Ectodermal cell (in vitro differentiated cells): Measurements from ENCODE around the gene SEMA3F.
A peak's percentile ranks its signal among the peaks of the same experiment; 100 is the strongest.

Experiments
- H3K27ac ChIP-seq: 2 replicates; pipeline ENCODE4 v1.7.0; 2013; ENCODE audit warnings: mild to moderate bottlenecking, low read depth, low read length; ENCODE audit not compliant: insufficient read depth, poor library complexity, severe bottlenecking
- H3K27me3 ChIP-seq: 2 replicates; pipeline ENCODE4 v1.7.0; 2013; ENCODE audit warnings: mild to moderate bottlenecking, low read length; ENCODE audit not compliant: insufficient read depth, control insufficient read depth, poor library complexity, severe bottlenecking
- H3K36me3 ChIP-seq: one replicate; pipeline ENCODE4 v1.7.0; 2013; ENCODE audit warnings: low read length; ENCODE audit not compliant: control insufficient read depth, insufficient read depth
- H3K4me1 ChIP-seq: one replicate; pipeline ENCODE4 v1.7.0; 2013; ENCODE audit warnings: low read length; ENCODE audit not compliant: control insufficient read depth, insufficient read depth
- H3K4me3 ChIP-seq: 2 replicates; pipeline ENCODE4 v1.7.0; 2013; ENCODE audit warnings: low read depth, low read length, control low read depth; ENCODE audit not compliant: insufficient read depth
- H3K9me3 ChIP-seq: 2 replicates; pipeline ENCODE4 v1.7.0; 2013; ENCODE audit warnings: mild to moderate bottlenecking, low read length, moderate library complexity; ENCODE audit not compliant: control insufficient read depth
- WGBS, 2 experiments: methylation state at CpG; one replicate each; pipeline ENCODE4 v1.1.7; 2013; ENCODE audit warnings: missing lambda C conversion rate in 2 of 2; 5-methylcytosine and 5-hydroxymethylcytosine counted together

Gene SEMA3F

GRCh38 chr3:50140990-50141389 lies 14.1 kb upstream of the SEMA3F start:
- Histone ChIP-seq H3K4me3 (no peak overlapping the region), H3K9me3 (no peaks in the 10 kb centered on the region), H3K27ac (no peak overlapping the region), H3K27me3 (no peaks in the 10 kb centered on the region), H3K36me3 (no peaks in the 10 kb centered on the region), H3K4me1 (peaks cover 36% of the 10 kb centered on the region)
- WGBS, 2 experiments: 95 to 96% methylated on average over 12 of the region's 12 CpGs

GRCh38 chr3:50146316-50146901 lies 8.7 kb upstream of the SEMA3F start:
- no peak overlapping the region for H3K27ac ChIP-seq
- no peaks in the 10 kb centered on the region for H3K27me3 ChIP-seq
- H3K36me3 ChIP-seq: no peaks in the 10 kb centered on the region
- no peak overlapping the region for H3K4me3 ChIP-seq
- peaks cover 30% of the 10 kb centered on the region for H3K4me1 ChIP-seq
- 90 to 92% methylated on average over 3 of the region's 3 CpGs for WGBS, 2 experiments
- H3K9me3 ChIP-seq: no peaks in the 10 kb centered on the region

GRCh38 chr3:50147016-50147415 lies 8.1 kb upstream of the SEMA3F start:
- H3K27ac ChIP-seq: no peak overlapping the region
- no peaks in the 10 kb centered on the region for H3K27me3 ChIP-seq
- no peak overlapping the region for H3K4me3 ChIP-seq
- whole genome bisulfite sequencing, 2 experiments: 95 to 96% methylated on average over 7 of the region's 7 CpGs
- H3K9me3 ChIP-seq: no peaks in the 10 kb centered on the region
- H3K36me3 ChIP-seq: no peaks in the 10 kb centered on the region
- H3K4me1 ChIP-seq: peaks cover 32% of the 10 kb centered on the region

GRCh38 chr3:50147447-50147846 lies 7.7 kb upstream of the SEMA3F start:
- no peaks in the 10 kb centered on the region for H3K9me3 ChIP-seq
- H3K4me3 ChIP-seq: no peak overlapping the region
- H3K27me3 ChIP-seq: no peaks in the 10 kb centered on the region
- peaks cover 32% of the 10 kb centered on the region for H3K4me1 ChIP-seq
- no peaks in the 10 kb centered on the region for H3K36me3 ChIP-seq
- no peak overlapping the region for H3K27ac ChIP-seq
- 90 to 94% methylated on average over 2 of the region's 2 CpGs for WGBS, 2 experiments

- peaks cover 32% of the 10 kb centered on the region for H3K4me1 ChIP-seq
- WGBS, 2 experiments: 78 to 87% methylated on average over 6 of the region's 6 CpGs
- H3K36me3 ChIP-seq: no peaks in the 10 kb centered on the region
- no peak overlapping the region for H3K4me3 ChIP-seq
- no peaks in the 10 kb centered on the region for H3K27me3 ChIP-seq
- H3K27ac ChIP-seq: no peak overlapping the region
- no peaks in the 10 kb centered on the region for H3K9me3 ChIP-seq
These were observed 7.3 kb upstream of the SEMA3F start for GRCh38 chr3:50147861-50148260.

GRCh38 chr3:50150404-50150750 lies 4.7 kb upstream of the SEMA3F start:
- Histone ChIP-seq H3K27me3 (peaks cover 19% of the 10 kb centered on the region), H3K4me1 (peaks cover 37% of the 10 kb centered on the region), H3K9me3 (no peaks in the 10 kb centered on the region), H3K27ac (peak overlapping the region; percentile 36), H3K36me3 (no peaks in the 10 kb centered on the region), H3K4me3 (no peak overlapping the region)
- WGBS, 2 experiments: 78 to 91% methylated on average over 1 of the region's 1 CpG

- H3K27ac ChIP-seq: peak overlapping the region; percentile 36
- no peak overlapping the region for H3K4me3 ChIP-seq
- peaks cover 26% of the 10 kb centered on the region for H3K27me3 ChIP-seq
- no peaks in the 10 kb centered on the region for H3K9me3 ChIP-seq
- WGBS, 2 experiments: 37 to 49% methylated on average over 16 to 18 of the region's 18 CpGs
- H3K36me3 ChIP-seq: no peaks in the 10 kb centered on the region
- H3K4me1 ChIP-seq: peaks cover 37% of the 10 kb centered on the region
These were observed 4.0 kb upstream of the SEMA3F start for GRCh38 chr3:50150863-50151686.

DNA sequence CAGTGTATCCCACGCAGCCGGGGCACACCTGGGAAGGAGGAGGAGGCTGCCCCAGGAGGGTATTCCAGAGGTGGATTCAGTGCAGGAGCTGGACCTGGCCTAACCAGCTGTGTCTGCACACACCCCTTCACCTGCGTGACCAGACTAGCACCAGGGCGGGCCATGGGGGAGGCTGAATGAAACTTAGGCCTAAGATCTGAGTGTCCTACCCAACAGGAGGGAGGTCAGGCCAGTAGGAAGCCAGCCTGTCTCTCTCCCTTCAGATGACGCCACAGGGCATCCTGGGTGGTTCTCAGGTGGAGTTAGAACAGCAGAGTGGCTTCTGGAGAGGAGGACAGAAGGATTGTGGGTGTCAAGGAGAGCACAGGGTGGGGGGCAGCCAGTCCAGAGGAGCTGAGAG lies 3.4 kb upstream of the SEMA3F start:
- Histone ChIP-seq H3K4me1 (peaks cover 36% of the 10 kb centered on the region), H3K9me3 (no peaks in the 10 kb centered on the region), H3K27ac (no peak overlapping the region), H3K36me3 (no peaks in the 10 kb centered on the region), H3K27me3 (peaks cover 33% of the 10 kb centered on the region), H3K4me3 (no peak overlapping the region)
- WGBS, 2 experiments: 69 to 73% methylated on average over 5 of the region's 5 CpGs

DNA sequence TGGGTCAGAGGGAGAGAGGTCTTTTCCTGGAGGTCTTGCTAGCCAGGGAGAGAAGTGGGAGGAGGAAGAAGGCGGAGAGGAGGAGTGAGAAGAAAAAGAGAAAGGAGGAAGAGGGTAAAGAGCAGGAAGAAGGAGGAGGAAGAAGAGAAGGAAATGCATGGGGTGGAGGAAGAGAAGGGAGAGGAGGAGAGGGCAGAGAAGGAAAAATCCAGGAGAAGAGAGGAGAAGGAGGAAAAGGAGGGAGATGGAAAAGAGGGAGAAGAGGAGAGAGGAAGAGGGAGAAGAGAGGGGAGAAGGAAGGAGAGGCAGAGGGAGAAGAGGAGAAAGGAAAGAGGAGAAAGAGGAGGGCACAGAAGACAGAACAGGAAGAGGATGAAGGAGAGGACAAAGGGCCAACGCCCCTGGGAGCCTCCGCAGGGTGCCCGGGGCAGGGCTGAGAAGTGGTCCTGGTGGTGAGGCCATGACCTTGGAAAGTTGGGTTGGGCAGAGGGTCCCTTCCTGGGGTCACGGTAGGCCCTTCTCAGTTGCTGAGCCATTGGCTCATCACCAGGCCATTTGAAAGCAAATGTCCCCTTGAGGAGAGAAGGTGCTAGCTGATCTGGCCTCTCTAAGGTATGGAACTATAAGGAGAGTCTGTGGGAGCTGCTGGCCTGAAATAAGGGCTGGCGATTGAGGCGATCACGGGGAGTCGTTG lies 1.2 kb upstream of the SEMA3F start:
- 53 to 54% methylated on average over 9 of the region's 9 CpGs for WGBS, 2 experiments
- peak overlapping the region; percentile 68 for H3K4me3 ChIP-seq
- no peak overlapping the region for H3K27ac ChIP-seq
- H3K27me3 ChIP-seq: peaks cover 33% of the 10 kb centered on the region
- H3K36me3 ChIP-seq: no peaks in the 10 kb centered on the region
- H3K9me3 ChIP-seq: no peaks in the 10 kb centered on the region
- peaks cover 49% of the 10 kb centered on the region for H3K4me1 ChIP-seq

DNA sequence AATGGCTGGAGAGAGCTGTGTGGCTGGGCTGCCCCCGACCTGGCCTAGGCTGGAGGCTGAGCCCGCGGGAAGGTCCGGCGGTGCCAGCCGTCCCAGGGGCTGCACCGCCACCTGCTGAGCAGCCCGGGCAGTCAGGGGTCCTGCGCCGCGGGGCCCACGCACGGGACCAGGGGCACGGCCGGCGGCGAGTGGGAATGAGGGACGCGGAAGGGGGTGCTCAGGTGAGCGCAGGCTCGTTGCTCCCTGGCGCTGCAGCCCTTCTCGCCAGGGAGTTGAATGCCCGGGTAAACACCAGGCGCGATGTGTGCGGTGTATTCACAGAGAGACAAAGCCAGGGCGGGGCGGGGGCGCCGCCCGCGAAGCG lies 666 bp upstream of the SEMA3F start:
- peaks cover 33% of the 10 kb centered on the region for H3K27me3 ChIP-seq
- peak overlapping the region; percentile 68 for H3K4me3 ChIP-seq
- H3K9me3 ChIP-seq: no peaks in the 10 kb centered on the region
- H3K27ac ChIP-seq: no peak overlapping the region
- no peaks in the 10 kb centered on the region for H3K36me3 ChIP-seq
- 3% methylated on average over 34 of the region's 34 CpGs for WGBS, 2 experiments
- peaks cover 50% of the 10 kb centered on the region for H3K4me1 ChIP-seq
